HepG2 (cell line): ENCODE results near the gene EPHA6. TPM values are rescaled to one million over a fixed set of nuclear protein-coding genes. Genes with fewer than 3 reads are reported as not detected.

Source experiments
- CENPBD1 ChIP-seq: sonication (generic); formaldehyde crosslinking; IDR thresholded peaks from 2 replicates; pipeline ENCODE4 v1.8.0; 2022; ENCODE audit warnings: missing genetic modification reagents, low read depth, mild to moderate bottlenecking, borderline replicate concordance
- GABPB1 ChIP-seq: IDR thresholded peaks from 2 replicates; pipeline ENCODE4 v1.6.1; 2016; ENCODE audit warnings: mild to moderate bottlenecking, missing genetic modification reagents, moderate library complexity, missing compliant biosample characterization
- HHEX ChIP-seq: IDR thresholded peaks from 2 replicates; pipeline ENCODE4 v1.6.1; 2016; ENCODE audit warnings: control low read depth
- IKZF1 ChIP-seq: fragments of 450-650 bp; IDR thresholded peaks from 2 replicates; pipeline ENCODE4 v1.7.1; 2016
- ISL2 ChIP-seq: sonication (generic); formaldehyde crosslinking; IDR thresholded peaks from 2 replicates; pipeline ENCODE4 v1.5.0; 2020; ENCODE audit warnings: missing genetic modification reagents
- MYC ChIP-seq: sonication (generic); formaldehyde crosslinking; IDR thresholded peaks from 2 replicates; pipeline ENCODE4 v1.9.0; 2021; ENCODE audit warnings: missing genetic modification reagents, borderline replicate concordance
- RXRA ChIP-seq: sonication (generic); formaldehyde crosslinking; IDR thresholded peaks from 2 replicates; pipeline ENCODE4 v1.5.1; 2020; ENCODE audit warnings: missing genetic modification reagents
- TEF ChIP-seq: sonication (generic); formaldehyde crosslinking; IDR thresholded peaks from 2 replicates; pipeline ENCODE4 v1.5.0; 2020; ENCODE audit warnings: missing genetic modification reagents
- THAP9 ChIP-seq: sonication (generic); formaldehyde crosslinking; IDR thresholded peaks from 2 replicates; pipeline ENCODE4; 2020; ENCODE audit warnings: missing genetic modification reagents, mild to moderate bottlenecking, borderline replicate concordance
- ZMYM3 ChIP-seq: sonication (generic); formaldehyde crosslinking; IDR thresholded peaks from 2 replicates; pipeline ENCODE4 v1.5.1; 2020; ENCODE audit warnings: mild to moderate bottlenecking, missing genetic modification reagents
- ZSCAN25 ChIP-seq: sonication (generic); formaldehyde crosslinking; IDR thresholded peaks from 2 replicates; pipeline ENCODE4 v1.8.0; 2022; ENCODE audit warnings: mild to moderate bottlenecking, missing genetic modification reagents
- polyA plus RNA-seq, 8 experiments: library from polyadenylated mRNA; depleted of rRNA in 3 of 8; stranded (reverse) in 7 of 8; unstranded in 1 of 8; fragments of >200 nt; fragmentation: Illumina TruSeq in 4 of 8; extraction: Trizol in 4 of 8; gene quantifications; 2 replicates each; pipeline versions ENCODE4 v1.2.1 to v1.2.3, GENCODE V29; 2011 to 2016; ENCODE audit warnings: low read depth in 4 of 8, missing spikeins in 1 of 8, mixed read lengths in 1 of 8; ENCODE audit not compliant: insufficient read depth in 1 of 8
- total RNA-seq, 5 experiments: library from RNA; depleted of rRNA; stranded (reverse); fragments of >200 nt; fragmentation: Illumina TruSeq; extraction: Trizol; gene quantifications; 2 replicates each; pipeline ENCODE4 v1.2.3, GENCODE V29; 2016; ENCODE audit warnings: low read depth in 1 of 5

Gene EPHA6
- total and polyA plus RNA-seq, 2 of the 13 experiments (the other 11 are each of a cell fraction or from before 2014, with no cell fraction given) = not detected

- TF ChIP-seq TEF (CRISPR knock-in tag) (no peak), IKZF1 (no peak), ZSCAN25 (no peak), CENPBD1 (CRISPR knock-in tag) (no peak), ISL2 (CRISPR knock-in tag) (no peak), GABPB1 (CRISPR knock-in tag) (no peak), HHEX (CRISPR knock-in tag) (no peak), ZMYM3 (CRISPR knock-in tag) (no peak), THAP9 (CRISPR knock-in tag) (no peak), RXRA (CRISPR knock-in tag) (no peak), MYC (CRISPR knock-in tag) (no peak)
Measured at GRCh38 chr3:97647441-97647982, 833.1 kb downstream of the EPHA6 start (continued).
